Stimulated activated CD4-positive, alpha-beta T cell treated with anti-CD3 and anti-CD28 coated beads, Interleukin-12 subunit alpha, Interleukin-12 subunit beta, amount 100 ng/mL, for 24 hours (primary cell): ENCODE measurements around the gene PLA2G4D.

Experiments used
- DNase-seq, 2 experiments: peaks; one replicate each; pipeline ENCODE4 v3.0.0-alpha.2; 2020; ENCODE audit warnings: low read depth in 2 of 2

Gene PLA2G4D

DNA sequence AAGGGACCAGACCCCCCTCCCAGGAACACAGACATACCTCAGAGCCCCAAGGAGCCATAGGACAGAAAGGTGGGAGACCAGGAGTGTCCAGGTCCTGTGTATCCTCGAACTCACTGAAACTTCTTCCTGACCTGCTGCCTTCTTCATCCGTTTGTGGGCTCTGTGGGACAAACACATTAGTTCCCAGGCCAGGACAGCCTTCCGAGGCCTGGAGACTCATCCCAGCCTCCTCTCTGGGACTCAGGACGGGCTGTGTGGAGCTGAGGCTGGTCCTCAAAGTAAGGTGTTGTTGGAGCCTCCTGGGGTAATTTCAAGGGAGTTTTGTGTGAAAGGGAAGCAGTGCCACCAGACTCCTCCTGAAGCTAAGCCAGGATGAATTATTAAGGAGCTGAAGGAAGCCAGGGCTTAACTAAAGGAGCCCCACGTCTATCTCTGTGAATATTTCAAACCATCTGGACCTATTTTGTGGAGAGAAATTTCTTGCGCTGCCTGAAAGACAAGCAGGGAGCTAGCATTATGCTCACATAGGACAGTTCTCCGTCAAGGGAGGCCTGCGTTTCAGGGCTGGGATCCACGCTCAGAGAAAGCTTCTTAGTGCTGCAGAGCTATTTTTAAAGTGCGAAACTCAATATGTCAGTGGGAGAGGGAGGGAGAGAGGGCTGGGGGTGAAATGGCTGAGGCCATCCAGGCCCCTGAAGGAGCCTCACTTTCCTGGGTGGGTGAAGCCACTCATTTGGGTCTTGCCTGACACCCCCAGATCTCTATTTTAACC, 43.7 kb downstream of the PLA2G4D start:
- DNase-seq, result no peak

DNA sequence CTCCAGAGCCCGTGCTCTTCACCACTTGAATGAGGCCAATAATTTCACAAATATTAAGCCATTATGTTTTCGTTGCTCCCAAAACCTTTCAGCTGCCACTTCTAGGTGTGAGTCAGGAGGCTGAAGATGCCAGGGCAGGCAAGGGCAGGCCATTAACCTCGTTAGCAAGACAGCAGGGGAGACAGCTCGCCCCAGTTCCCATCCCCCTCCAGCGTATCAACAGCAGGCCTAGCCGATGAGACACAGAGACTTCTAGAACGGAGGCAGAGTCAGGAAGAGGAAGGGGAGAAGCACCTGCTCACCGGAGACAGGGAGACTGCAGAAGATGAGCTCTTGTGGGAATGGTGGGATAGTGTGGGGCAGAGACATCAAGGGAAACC, 45.6 kb downstream of the PLA2G4D start:
- no peak for DNase-seq

DNA sequence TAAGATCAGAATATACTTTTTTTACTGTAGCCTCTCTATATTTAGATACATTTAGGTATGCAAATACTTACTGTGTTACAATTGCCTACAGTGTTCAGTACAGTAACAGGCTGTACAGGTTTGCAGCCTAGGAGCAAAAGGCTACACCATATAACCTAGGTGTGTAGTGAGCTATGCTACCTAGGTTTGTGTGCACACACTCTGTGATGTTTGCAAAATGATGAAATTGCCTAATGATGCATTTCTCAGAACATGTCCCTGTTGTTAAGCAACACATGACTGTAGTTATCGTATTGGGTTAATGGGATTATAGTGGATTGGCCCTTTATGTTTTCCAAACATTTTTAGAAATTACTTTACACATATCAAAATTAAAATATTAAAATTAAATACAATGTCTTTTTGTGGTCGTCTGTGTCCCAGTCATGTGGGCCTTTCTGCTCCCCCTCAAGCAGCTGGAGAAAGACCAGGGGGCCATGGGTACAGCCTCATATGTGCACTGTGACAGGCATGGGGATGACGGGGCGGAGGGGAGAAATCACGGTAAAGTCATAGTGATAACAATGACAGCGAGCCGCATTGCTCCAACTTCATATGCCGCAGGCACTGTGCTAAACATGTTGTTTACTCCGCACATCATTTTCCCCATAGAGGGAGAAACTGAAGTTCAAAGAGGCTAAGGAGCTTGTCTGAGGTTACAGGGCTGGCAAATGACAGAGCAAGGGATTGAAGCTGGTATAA, 46.1 kb downstream of the PLA2G4D start:
- DNase-seq, result no peak

DNA sequence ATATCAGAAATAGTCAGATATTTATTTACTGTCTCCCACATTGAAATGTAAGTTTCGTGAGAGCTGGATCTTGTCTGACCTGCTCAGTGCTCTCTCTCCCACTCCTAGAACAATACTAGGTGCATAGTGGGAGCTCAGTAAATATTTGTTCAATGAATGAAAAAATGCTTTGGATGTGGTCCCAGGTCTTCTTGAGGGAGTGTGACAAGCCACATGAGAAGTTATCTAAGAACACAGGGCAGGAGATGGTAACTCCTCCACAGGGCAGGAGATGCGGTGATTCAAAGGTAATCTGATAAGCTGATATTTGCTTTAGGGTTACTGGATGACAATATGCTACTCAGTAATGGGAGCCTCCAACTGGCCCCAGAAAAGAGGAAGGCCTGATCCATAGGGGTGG, 47.8 kb downstream of the PLA2G4D start:
- no peak for DNase-seq

DNA sequence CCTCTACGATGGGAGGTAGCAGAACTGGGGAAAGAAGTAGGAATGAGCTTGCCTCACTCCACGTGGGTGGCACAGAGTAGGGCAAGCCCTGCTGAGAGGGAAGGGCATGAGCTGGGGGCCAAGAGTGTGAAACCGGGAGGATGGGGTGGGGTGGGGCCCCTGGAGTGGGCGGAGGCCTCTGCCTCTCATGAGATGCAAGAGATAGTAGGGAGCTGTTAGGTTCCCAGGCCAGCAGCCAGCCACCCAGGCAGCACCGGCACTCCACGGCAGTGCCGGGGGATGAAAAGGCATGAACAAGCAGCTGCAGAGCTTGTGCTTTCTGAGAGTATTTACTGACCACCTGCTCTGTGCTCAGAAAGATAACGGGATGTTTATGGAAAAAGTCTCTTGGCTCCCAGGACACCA, 49.1 kb downstream of the PLA2G4D start:
- DNase-seq, result no peak

DNA sequence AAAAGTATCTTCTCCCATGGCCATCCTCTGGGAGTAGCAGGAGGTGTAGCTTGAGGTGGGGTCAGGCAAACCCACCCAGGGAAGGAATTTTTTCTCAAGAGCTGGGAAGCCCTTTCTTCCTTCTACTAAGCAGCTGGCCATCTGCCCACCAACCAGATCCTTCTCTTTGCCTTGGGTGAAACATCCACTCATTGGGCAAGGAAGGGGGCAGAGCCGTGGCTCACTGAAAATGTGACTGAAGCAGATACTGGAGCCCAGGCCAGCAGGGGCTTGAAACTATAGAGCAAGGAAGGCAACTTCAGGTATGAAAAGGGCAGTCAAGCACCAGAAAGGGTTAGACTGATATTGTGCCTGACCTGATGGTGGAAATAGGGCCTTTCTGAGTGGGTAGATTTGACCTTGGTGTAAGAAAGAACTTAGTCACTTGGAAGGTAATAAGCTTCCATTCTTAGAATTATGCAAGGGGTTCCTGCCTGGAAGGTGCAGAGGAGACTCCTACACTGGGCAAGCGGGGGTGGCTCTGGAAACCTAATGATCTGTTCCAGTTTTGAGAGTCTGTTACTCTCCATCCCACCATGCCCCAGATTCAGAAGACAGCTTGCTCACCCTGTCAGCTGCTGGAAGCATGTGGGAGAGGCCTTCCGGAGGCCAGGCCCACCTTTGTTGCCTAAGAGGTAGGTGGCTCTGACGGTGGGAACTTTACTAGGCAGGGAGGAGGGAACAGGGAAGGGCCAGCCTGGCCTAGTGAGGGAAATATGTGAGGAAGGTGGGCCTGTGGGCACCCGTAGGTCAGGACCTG, 51.6 kb downstream of the PLA2G4D start:
- no peak for DNase-seq

DNA sequence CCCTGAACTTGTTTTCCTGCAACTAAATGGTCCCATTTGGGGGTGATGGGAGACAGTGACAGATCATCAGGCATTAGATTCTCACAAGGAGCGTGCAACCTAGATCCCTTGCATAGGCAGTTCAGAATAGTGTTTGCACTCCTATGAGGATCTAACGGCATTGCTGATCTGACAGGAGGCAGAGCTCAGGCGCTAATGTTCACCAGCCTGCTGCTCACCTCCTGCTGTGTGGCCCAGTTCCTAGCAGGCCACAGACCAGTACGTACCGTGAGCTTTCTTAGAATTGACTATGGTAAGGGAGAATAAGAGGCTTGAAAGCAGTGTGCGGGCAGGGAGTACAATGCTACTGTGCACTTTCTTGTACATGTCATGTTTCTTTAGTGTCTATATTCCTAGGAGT, 56.0 kb downstream of the PLA2G4D start:
- no peak for DNase-seq

DNA sequence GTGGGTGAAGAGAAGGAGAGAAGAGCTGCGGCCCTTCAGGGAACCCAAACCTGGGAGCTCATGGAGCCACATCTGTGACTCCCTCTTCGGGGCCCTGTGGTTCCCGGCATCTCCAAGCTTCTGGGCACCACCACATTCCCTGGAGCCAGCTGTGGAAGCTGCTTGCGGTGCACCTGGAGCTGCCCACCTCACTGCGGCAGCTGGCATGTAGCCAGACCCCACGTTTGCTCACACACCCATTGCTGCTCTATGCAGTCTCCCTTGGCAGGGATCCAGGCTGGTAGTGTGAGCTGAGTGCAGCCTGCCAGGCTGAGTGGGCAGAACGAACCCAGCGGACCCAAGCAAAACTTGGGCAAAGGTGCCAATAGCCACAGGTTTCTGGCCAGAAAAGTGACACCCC, 56.7 kb downstream of the PLA2G4D start:
- no peak for DNase-seq

DNA sequence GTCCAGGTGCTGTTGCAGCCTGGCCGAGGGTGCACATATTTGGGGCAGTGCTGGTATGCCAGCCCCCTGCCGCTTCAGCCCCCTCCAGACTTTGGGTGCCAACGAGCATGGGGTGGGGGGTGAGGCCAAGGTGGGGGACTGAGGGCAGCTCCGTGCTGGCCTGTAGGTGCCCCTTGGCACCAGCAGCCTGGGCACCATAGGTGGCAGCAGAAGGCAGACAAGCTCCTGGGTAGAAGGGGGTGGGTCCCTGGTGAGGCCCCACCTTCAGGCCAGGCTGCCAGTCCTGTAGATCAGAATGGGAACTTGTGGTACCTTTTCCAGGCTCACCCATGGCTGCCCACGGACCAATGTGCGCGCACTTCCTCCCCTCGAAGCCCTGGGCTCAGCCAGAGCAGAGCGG, 57.4 kb downstream of the PLA2G4D start:
- DNase-seq, result no peak

DNA sequence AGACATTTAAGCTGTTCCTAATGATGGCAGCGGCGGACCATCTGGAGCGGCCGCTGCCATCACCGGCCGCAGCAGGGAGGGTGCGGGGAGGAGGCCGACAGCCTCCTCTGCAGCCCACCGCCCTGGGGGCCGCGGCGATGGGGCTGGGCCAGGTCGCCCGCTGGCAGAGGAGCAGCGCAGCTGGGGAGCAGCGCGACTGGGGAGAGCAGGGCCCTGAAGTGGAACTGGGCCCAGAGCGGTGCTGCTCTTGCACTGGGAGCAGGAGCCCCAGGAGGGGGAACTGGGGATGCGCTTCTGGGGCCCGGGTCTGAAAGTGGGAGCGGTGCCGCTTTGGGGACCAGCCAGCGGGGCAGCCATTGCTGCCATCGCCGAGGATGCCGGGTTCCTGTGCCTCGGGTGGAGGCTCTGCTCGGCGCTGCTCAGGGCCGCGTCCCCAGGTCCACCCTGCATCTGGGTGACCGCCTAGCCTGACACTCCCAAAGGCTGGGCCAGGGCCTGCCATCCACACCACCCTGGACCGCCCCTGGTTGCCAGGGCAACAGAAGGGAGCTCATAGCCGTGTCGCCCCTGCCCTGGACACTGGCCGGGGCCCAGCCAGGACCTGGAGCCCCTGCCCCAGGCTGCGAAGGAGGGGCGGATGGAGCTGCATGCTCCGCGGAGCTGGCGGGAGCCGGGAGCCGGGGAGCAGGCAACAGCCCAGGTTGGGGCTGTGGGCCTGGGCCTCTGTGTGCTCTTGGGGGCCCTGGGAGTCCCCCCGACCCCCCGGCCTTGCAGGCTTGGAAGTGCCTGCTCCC, 58.1 kb downstream of the PLA2G4D start:
- no peak for DNase-seq

DNA sequence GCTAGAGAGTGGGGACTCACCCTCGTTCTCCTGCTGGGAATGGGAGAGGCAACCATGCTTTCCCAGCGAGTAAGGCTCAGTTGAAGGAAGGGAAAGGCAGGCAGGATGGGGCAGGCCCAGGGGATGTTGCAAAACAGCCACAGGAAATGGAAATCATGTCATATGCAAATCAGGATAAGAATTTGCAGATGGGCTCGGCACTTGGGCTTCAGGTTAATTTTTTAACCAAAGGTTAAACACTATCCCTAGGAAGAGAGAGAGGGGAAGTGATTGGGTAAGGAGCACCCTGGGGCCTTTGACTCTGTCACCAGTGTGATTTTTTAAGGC, 59.0 kb downstream of the PLA2G4D start:
- no peak for DNase-seq

DNA sequence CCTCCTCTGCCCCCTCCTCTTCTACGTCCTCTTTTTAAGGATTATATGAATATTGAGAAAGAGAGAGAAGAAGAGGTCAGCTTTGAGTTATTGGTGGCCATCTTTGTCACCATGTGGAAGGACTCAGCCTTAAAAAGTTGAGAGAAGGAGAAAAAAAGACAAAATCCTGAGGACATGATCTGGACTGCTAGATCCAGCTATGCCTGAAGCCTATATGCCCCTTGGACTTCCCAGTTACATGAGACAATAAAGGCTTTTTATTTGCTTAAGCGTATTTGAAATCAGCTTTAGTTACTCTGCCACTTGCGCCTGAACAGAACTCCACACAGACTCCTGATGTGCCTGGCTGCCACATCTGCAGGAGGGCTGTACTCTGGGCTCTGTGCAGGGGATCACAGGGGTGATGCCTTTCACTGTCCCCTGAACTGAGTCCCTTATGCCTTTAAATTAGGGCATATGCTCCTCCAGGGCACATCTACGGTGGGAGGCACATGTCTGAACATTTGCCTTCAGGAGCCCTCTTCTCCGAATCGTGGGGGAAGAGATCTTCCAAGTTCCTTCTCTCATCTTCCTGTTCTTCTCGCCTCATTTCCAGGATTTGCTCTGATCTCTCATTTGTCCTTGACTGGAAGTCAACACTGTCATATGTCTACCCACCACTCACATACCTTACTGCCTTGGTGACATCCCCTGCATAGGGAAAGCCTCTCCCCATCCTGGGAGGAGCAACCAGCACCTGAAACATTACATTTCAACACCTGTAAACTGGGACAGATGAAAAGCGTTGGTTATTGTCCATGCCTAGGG, 59.5 kb downstream of the PLA2G4D start:
- no peak for DNase-seq

DNA sequence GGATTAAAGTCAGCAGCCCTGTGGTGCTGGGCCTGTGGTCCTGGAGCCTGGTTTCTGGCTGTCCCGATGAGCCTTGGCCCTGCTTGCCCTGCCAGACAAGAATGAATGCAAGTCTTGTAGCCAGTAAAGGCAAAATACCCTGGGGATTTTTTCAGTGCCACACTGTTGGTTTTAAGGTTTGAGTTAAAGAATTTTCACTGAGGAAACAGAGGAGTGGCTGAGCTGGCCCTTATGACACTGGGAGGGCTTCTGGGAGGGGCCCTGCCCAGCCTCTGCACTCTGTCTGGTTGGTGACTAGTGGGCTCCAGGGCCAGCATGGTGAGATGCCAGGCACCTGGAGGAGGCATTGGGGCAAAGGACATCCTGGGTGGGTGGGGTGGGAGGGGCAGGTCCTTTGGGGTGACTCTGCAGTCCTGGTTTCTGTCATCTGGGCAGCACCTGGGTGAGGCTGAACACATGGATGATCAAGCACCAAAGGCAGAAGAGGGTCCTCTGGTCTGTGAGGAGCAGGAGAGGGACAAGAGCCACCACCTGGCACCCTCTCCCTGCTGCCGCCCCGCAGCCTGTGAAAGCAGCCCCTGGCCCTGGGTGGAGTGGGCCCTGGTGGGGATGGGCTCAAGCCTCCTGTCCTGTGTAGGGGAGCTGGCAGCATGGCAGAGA, 61.0 kb downstream of the PLA2G4D start:
- no peak for DNase-seq

DNA sequence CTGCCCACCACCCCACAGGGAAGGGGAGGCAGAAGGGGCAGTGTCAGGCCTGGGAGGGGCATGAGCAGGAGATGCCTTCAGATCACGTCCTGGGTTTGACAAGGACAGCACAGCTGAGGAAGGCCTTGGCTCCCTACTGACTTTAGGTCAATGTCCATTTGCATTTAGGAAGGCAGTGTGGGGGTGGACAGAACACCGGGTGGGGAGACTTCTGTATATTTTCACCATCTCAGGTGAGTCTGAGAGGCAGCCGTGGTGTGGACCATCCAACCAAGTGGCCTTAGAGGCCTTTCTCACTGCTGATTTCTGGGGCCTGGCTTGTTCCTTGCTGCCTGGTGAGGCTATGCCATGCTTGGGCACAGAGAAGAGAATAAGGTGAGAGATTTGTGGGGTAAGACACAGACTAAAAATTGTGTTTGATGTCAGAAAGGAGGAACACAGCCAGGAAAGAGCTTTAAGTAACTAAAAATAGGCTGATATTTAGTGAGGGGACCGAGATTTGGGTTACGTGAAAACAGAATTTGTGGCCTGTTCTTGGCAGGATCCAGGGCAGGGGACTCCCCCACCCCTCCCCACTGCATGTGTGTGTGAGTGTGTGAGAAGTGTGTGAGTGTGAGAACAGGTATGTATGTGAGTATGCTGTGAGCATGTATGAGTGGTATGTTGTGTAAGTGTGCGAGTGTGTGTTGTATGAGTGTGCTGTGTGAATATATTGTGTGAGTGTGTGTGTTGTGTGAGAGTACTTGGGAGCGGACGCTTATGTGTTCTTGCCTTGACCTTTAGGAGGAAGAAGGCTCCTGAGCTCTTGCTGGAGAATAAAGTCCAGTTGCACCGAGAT, 61.8 kb downstream of the PLA2G4D start:
- DNase-seq, result no peak

DNA sequence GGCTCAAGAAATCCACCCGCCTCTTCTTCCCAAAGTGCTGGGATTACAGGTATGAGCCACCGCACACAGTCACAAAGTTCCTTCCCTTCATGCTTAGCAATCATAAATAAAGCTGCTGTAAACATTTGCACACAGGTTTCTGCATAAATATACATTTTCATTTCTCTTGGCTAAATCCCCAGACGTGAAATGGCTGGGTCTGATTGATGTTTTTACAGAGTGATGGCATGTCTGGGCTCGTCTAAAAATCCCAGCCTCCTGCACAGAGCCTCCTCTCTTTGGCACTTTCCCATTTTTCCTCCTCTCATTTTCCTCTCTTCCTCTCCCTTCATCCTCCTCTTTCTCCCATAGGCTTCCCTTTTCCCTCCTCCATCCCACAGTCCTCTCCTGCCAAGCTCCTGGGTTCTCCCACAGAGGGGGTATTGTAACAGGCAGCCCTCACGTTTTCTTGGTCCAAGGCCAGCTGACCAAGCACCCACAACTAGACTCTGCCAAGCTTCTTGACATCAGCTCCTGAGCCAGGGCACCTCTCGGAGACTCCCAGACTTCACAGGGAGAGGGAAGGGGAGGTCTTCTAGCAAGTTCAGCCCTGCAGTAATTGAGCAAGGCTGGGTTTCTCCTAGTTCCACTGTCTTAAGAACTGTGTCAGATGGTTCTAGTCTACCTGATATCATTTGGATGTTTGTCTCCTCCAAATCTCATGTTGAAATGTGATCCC, 63.0 kb downstream of the PLA2G4D start:
- no peak for DNase-seq

DNA sequence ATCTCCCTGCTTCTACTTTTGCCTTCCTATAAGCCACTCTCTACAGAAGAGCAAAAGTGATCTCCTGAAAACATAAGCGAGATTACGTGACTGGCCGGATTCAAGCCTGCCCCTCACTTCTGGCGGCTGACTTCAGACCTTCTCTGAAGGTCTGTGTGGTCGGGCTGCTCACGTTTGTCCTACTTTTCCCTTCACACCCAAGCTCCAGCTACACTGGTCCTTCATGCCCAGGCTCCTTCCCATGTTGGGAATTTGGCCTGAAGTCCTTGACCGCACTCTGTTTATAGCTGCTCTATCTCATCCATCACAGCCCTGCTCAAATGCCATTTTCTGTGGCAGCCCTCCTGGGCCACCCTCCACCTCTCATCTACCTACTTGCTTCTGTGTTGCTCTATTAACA, 66.8 kb downstream of the PLA2G4D start:
- no peak for DNase-seq

DNA sequence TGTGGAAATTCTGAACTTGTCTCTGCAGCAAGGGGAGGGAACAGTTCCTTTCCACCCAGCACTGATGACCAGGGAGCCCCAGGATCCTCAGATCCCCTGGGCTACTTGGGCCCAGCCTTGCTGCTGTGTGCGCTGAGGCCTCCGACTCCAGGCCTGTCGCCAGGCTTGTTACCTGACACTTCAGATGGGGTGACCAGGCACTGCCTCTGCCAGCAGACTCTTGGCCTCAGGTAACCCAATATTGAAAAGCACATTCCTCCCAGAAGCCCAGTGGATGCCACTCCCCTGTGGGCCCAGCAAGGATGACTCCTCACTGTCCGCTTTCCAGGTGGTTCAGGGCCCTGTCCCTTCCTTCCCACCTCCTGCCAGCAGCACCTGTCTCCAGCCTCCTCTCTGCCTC, 70.1 kb downstream of the PLA2G4D start:
- DNase-seq, result no peak

DNA sequence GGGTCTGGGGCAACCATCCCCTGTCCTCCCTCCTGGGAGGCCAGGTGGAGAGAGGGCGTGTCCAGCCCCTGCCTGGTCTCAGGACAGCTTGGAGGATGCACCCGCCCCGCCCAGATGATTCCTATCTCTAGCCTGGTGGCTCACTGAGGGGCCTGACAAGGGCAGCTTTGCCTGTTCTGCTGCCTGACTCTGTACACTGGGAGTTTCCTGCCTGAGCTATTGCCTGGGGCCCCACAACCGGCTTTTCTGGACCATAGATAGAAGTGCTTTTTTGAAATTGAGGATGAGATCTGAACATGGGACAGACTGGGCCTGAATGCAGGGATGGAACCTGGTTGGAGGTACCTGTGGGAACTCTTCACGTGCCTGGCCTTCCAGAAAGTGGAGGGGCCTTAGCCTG, 72.8 kb downstream of the PLA2G4D start:
- no peak for DNase-seq

DNA sequence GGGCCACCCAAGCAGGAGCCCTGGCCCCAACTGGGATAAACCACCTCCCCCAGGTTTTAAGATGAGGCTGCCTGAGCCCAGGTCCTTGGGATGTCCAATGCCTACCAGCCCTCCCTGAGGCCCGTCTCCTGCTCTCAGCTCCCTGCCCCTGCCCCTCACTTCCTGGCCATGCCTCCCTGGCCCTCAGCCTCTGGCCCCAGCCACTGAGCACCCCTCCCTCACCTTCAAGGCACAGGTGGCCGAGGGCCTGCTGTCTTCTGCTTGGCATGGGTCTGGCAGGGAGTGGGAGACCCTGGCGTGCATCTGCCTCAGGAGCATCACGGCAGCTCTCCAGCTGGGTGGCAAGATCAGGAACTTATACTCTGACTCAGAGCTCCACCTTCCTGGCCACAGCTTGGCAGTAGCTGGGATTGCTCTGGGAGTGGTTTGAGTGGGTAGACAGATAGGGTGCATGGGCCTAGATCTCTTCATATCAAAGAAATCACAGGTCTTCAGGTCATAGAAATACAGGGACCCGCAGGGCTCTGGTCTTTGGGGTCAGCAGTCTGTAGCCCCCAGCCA, 73.6 kb downstream of the PLA2G4D start, which contains the start of gene PLA2G4E:
PLA2G4E (minus strand) TSS at position 330 of the 561 bp plus-strand sequence; CDS start at position 318, 12 bp downstream.
- DNase-seq, result no peak
